Stimulated activated CD8-positive, alpha-beta memory T cell treated with anti-CD3 and anti-CD28 coated beads, Interleukin-15, amount 100 ng/mL, for 4 hours (primary cell): ENCODE measurements around the gene TMEM132C.

Source experiments
- DNase-seq, 2 donors: peaks; one replicate each; pipeline ENCODE4 v3.0.0-alpha.2; 2020; ENCODE audit warnings: low read depth in 2 of 2

The TMEM132C gene

GRCh38 chr12:128607641-128608040, 340.7 kb downstream of the TMEM132C start:
- no peak for DNase-seq

- no peak for DNase-seq
These were observed 342.9 kb downstream of the TMEM132C start for GRCh38 chr12:128609861-128610260.

GRCh38 chr12:128611736-128612135, 344.8 kb downstream of the TMEM132C start:
- no peak for DNase-seq

GRCh38 chr12:128612150-128612850, 345.3 kb downstream of the TMEM132C start:
- DNase-seq, result no peak

GRCh38 chr12:128613837-128614590, 347.0 kb downstream of the TMEM132C start:
- no peak for DNase-seq

GRCh38 chr12:128617304-128617833, 350.4 kb downstream of the TMEM132C start:
- DNase-seq, result no peak

- no peak for DNase-seq
These were observed 352.3 kb downstream of the TMEM132C start for GRCh38 chr12:128619263-128619662.

GRCh38 chr12:128621304-128621703, 354.3 kb downstream of the TMEM132C start:
- DNase-seq, result no peak

- DNase-seq, result no peak
These were observed 356.8 kb downstream of the TMEM132C start for GRCh38 chr12:128623748-128624147.

GRCh38 chr12:128626808-128627320, 359.9 kb downstream of the TMEM132C start:
- DNase-seq, result no peak

- no peak for DNase-seq
These were observed 360.7 kb downstream of the TMEM132C start for GRCh38 chr12:128627659-128628058.

GRCh38 chr12:128629979-128630378, 363.0 kb downstream of the TMEM132C start:
- no peak for DNase-seq

GRCh38 chr12:128637642-128638606, 371.0 kb downstream of the TMEM132C start:
- DNase-seq, result no peak

GRCh38 chr12:128639089-128639488, 372.1 kb downstream of the TMEM132C start:
- DNase-seq, result no peak

GRCh38 chr12:128643155-128643554, 376.2 kb downstream of the TMEM132C start:
- no peak for DNase-seq

- DNase-seq, result no peak
These were observed 377.8 kb downstream of the TMEM132C start for GRCh38 chr12:128644664-128645296.

- no peak for DNase-seq
These were observed 382.9 kb downstream of the TMEM132C start for GRCh38 chr12:128649902-128650301.

- no peak for DNase-seq
These were observed 385.3 kb downstream of the TMEM132C start for GRCh38 chr12:128652136-128652751.

GRCh38 chr12:128654468-128654867, 387.5 kb downstream of the TMEM132C start:
- no peak for DNase-seq

- DNase-seq, result no peak
These were observed 390.4 kb downstream of the TMEM132C start for GRCh38 chr12:128657378-128657777.
